IMR-90 (cell line): ENCODE results near the gene LRCH4. TPM values are rescaled to one million over a fixed set of nuclear protein-coding genes. Genes with fewer than 3 reads are reported as not detected.

Experiments
- ATAC-seq: fragments of 200-7000 bp; cut with Tn5 transposase; 2 replicates; pipeline ENCODE4 v1.9.1; 2020; ENCODE audit warnings: low read depth, mild to moderate bottlenecking, moderate library complexity
- BruUV-seq: library from RNA; stranded (reverse); fragments of 400-500 nt; replicated peaks from 2 replicates; lab custom pipeline; 2021; lab: Mats Ljungman, UMichigan
- CTCF ChIA-PET: fragments of 300-600 bp; formaldehyde crosslinking; extraction: SDS; loops from one replicate; lab custom pipeline; 2021; ENCODE audit warnings: antibody characterized with exemption; lab: Yijun Ruan, JAX
- POLR2A ChIA-PET: fragments of 300-600 bp; sonication (Branson Sonifier 250); formaldehyde crosslinking; loops from one replicate; lab custom pipeline; 2022; ENCODE audit warnings: antibody characterized with exemption; ENCODE audit not compliant: unreplicated experiment; lab: Charles Lee
- DNase-seq: peaks from one replicate; pipeline ENCODE4 v3.0.0; 2013
- H2AFZ ChIP-seq: replicated peaks from 2 replicates; pipeline ENCODE3; 2013; ENCODE audit warnings: low read length, mild to moderate bottlenecking; ENCODE audit not compliant: poor library complexity
- H2AK5ac ChIP-seq: 2 replicates; pipeline ENCODE4 v1.6.1; 2013; ENCODE audit warnings: low read depth, low read length, inconsistent platforms
- H2AK9ac ChIP-seq: replicated peaks from 2 replicates; pipeline ENCODE3; 2013; ENCODE audit warnings: mild to moderate bottlenecking, low read depth, low read length, moderate library complexity; ENCODE audit not compliant: poor library complexity
- H2BK120ac ChIP-seq: 2 replicates; pipeline ENCODE4 v1.6.1; 2013; ENCODE audit warnings: low read depth, low read length, inconsistent platforms
- H2BK15ac ChIP-seq: 3 replicates; pipeline ENCODE4 v1.6.1; 2013; ENCODE audit warnings: low read depth, low read length, inconsistent platforms
- H2BK20ac ChIP-seq: 2 replicates; pipeline ENCODE4 v1.6.1; 2013; ENCODE audit warnings: low read depth, mild to moderate bottlenecking, inconsistent platforms, low read length, moderate library complexity
- H2BK5ac ChIP-seq: 2 replicates; pipeline ENCODE4 v1.6.1; 2013; ENCODE audit warnings: mild to moderate bottlenecking, low read depth, low read length, inconsistent platforms; ENCODE audit not compliant: poor library complexity, severe bottlenecking
- H3K14ac ChIP-seq: replicated peaks from 2 replicates; pipeline ENCODE4 v1.6.1; 2013; ENCODE audit warnings: low read depth, low read length, inconsistent platforms
- H3K18ac ChIP-seq: 2 replicates; pipeline ENCODE4 v1.6.1; 2013; ENCODE audit warnings: low read depth, low read length, control low read depth
- H3K23ac ChIP-seq: 2 replicates; pipeline ENCODE4 v1.6.1; 2013; ENCODE audit warnings: low read depth, low read length, inconsistent platforms
- H3K27ac ChIP-seq: 2 replicates; pipeline ENCODE4 v1.5.1; 2013; ENCODE audit warnings: mild to moderate bottlenecking, control low read depth, low read length; ENCODE audit not compliant: insufficient read depth
- H3K27me3 ChIP-seq: 2 replicates; pipeline ENCODE4 v1.6.1; 2013; ENCODE audit warnings: low read length; ENCODE audit not compliant: control insufficient read depth, insufficient read depth
- H3K36me3 ChIP-seq: 2 replicates; pipeline ENCODE4 v1.6.1; 2013; ENCODE audit warnings: low read length, mixed read lengths; ENCODE audit not compliant: control insufficient read depth, insufficient read depth
- H3K4ac ChIP-seq: 2 replicates; pipeline ENCODE4 v1.6.1; 2013; ENCODE audit warnings: low read depth, low read length, inconsistent platforms
- H3K4me1 ChIP-seq: 2 replicates; pipeline ENCODE4 v1.6.1; 2013; ENCODE audit warnings: low read length, mixed read lengths; ENCODE audit not compliant: control insufficient read depth, insufficient read depth
- H3K4me2 ChIP-seq: 2 replicates; pipeline ENCODE4 v1.6.1; 2013; ENCODE audit warnings: low read depth, mild to moderate bottlenecking, control low read depth, low read length, moderate library complexity
- H3K4me3 ChIP-seq: 2 replicates; pipeline ENCODE4 v1.5.1; 2013; ENCODE audit warnings: low read depth, mild to moderate bottlenecking, control low read depth, low read length, moderate library complexity; ENCODE audit not compliant: insufficient read depth
- H3K56ac ChIP-seq: 2 replicates; pipeline ENCODE4 v1.6.1; 2013; ENCODE audit warnings: low read length, inconsistent platforms; ENCODE audit not compliant: insufficient read depth; ENCODE audit errors: extremely low read depth
- H3K79me1 ChIP-seq, 2 experiments: 2 replicates each; pipeline ENCODE4 v1.6.1; 2013; ENCODE audit warnings: low read length in 2 of 2, inconsistent platforms in 1 of 2, low read depth in 1 of 2
- H3K9ac ChIP-seq: 2 replicates; pipeline ENCODE4 v1.6.1; 2013; ENCODE audit warnings: low read depth, low read length, control low read depth
- H3K9me1 ChIP-seq: 2 replicates; pipeline ENCODE4 v1.6.1; 2013; ENCODE audit warnings: low read length, inconsistent platforms; ENCODE audit not compliant: insufficient read depth
- H3K9me3 ChIP-seq: 2 replicates; pipeline ENCODE4 v1.6.1; 2013; ENCODE audit warnings: low read length; ENCODE audit not compliant: control insufficient read depth, insufficient read depth
- H4K20me1 ChIP-seq: 2 replicates; pipeline ENCODE4 v1.6.1; 2013; ENCODE audit warnings: low read length, inconsistent platforms; ENCODE audit not compliant: insufficient read depth
- H4K5ac ChIP-seq: 2 replicates; pipeline ENCODE4 v1.6.1; 2013; ENCODE audit warnings: mild to moderate bottlenecking, low read depth, low read length, control low read depth
- H4K8ac ChIP-seq, 2 experiments: 2 replicates each; pipeline ENCODE4 v1.6.1; 2013; ENCODE audit warnings: low read depth in 2 of 2, low read length in 2 of 2, control low read depth in 1 of 2, inconsistent platforms in 1 of 2
- H4K91ac ChIP-seq: 2 replicates; pipeline ENCODE4 v1.6.1; 2013; ENCODE audit warnings: low read depth, low read length, inconsistent platforms; ENCODE audit not compliant: insufficient read depth
- CHD1 ChIP-seq: IDR thresholded peaks from 2 replicates; pipeline ENCODE4 v1.6.1; 2012; ENCODE audit warnings: low read depth, low read length, improper control_type of control experiment
- FOS ChIP-seq: fragments of 150-350 bp; IDR thresholded peaks from 2 replicates; pipeline ENCODE4 v1.6.1; 2016; ENCODE audit warnings: low read depth, low read length
- WGBS, 2 experiments: methylation state at CpG; one replicate each; pipeline versions ENCODE4 v1.1.5 to v1.1.7; 2013; ENCODE audit warnings: missing lambda C conversion rate in 2 of 2; ENCODE audit not compliant: insufficient read length in 1 of 2; ENCODE audit errors: extremely low coverage in 2 of 2; 5-methylcytosine and 5-hydroxymethylcytosine counted together
- dilution Hi-C: fragments of 300-500 bp; cut with HindIII; formaldehyde crosslinking; loops from one replicate; pipeline ENCODE4 v1.14.3; 2018; ENCODE audit warnings: low sequenced_read_pairs; ENCODE audit not compliant: unreplicated experiment
- in situ Hi-C: fragments of 300-500 bp; cut with MboI; formaldehyde crosslinking; loops from 3 replicates; pipeline ENCODE4 v1.14.3; 2019; ENCODE audit warnings: low sequenced_read_pairs, inconsistent platforms, mixed read lengths
- intact Hi-C: fragments of 100-400 bp; cut with micrococcal nuclease; formaldehyde crosslinking; loops from 2 replicates; pipeline ENCODE4 v1.10.0; 2022
- polyA plus RNA-seq, 3 experiments: library from polyadenylated mRNA; depleted of rRNA; stranded (reverse); fragments of >200 nt; gene quantifications; 2 replicates each; pipeline ENCODE4 v1.2.3, GENCODE V29; 2012; ENCODE audit warnings: low replicate concordance in 1 of 3
- total RNA-seq: library from RNA; depleted of rRNA; stranded (reverse); fragments of >200 nt; gene quantifications from 2 replicates; pipeline ENCODE4 v1.2.3, GENCODE V29; 2012
- TF ChIP-seq, protein P1 (sequence below): fragments of 150-350 bp; IDR thresholded peaks from 2 replicates; pipeline ENCODE4 v1.6.1; 2016; ENCODE audit warnings: low read depth, mild to moderate bottlenecking, low read length, moderate library complexity, borderline replicate concordance
- TF ChIP-seq, protein P2 (sequence below): conservative IDR thresholded peaks from 2 replicates; pipeline ENCODE4 v1.5.1; 2012; ENCODE audit warnings: mild to moderate bottlenecking, low read depth, low read length, improper control_type of control experiment

The LRCH4 gene
- total and polyA plus RNA-seq, 2 of the 4 experiments (the other 2 are of a cell fraction): 5.0 to 41.3 TPM

DNA sequence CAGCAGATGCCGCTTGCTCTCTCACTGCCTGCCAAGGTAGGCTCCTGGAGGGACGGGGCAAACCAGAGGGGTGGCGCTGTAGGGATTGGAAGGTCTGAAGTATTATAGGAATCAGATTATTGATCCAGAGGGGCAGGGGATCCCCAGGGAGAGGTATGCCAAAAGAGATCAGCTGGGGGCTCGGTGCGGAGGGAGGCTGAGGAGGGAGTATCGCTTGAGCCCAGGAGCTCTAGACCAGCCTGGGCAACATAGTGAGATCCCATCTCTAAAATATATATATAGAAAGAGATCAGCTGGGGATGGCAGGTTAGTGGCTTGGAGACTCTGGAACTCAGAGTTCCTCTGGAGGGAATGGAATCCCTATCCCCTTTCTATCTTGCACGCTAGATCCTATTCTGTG is 9.3 kb upstream of the LRCH4 start:
- CTCF ChIA-PET: no interaction called here
- H3K4me1 ChIP-seq: peaks cover 4% of the 10 kb centered on the region; the same call in 1 of the 2 replicates

More for the DNA sequence above, 9.3 kb upstream of the LRCH4 start:
- Histone ChIP-seq H4K8ac (no peak overlapping the region), H3K27me3 (no peaks in the 10 kb centered on the region), H2AK9ac (peak overlapping the region; percentile 72), H4K91ac (no peak overlapping the region), H4K20me1 (no peaks in the 10 kb centered on the region), H2BK120ac (no peak overlapping the region), H3K9ac (no peak overlapping the region), H3K56ac (no peak overlapping the region), H3K36me3 (peaks cover 1% of the 10 kb centered on the region; the same call in 1 of the 2 replicates), H3K23ac (no peak overlapping the region), H4K5ac (no peak overlapping the region), H3K4me3 (no peak overlapping the region), H2BK20ac (no peak overlapping the region), H3K4me2 (no peak overlapping the region), H3K4ac (no peak overlapping the region), H3K9me3 (no peaks in the 10 kb centered on the region), H3K27ac (no peak overlapping the region), H3K14ac (no peak overlapping the region), H3K79me1 (no peaks in the 10 kb centered on the region), H3K18ac (no peak overlapping the region), H2AFZ (no peak overlapping the region), H2AK5ac (no peak overlapping the region), H2BK15ac (no peak overlapping the region), H2BK5ac (no peak overlapping the region), H3K9me1 (0 out of 2 replicates have a peak, but pooled peaks cover 6% of the 10 kb centered on the region)
- dilution Hi-C loops (no loop called here), intact Hi-C loops (no loop called here), in situ Hi-C loops (loop anchor here (25.0 kb wide), 1 partner anchor 267 kb away; the partner anchor contains the start of genes SLC12A9 and TRIP6)
- POLR2A ChIA-PET: no interaction called here
- BruUV-seq: no TSS peak
- DNase-seq (no peak), ATAC-seq (no peak)
- WGBS, 2 experiments: no CpG with 5 or more reads among the region's 7 CpGs
- TF ChIP-seq, protein P1, sequence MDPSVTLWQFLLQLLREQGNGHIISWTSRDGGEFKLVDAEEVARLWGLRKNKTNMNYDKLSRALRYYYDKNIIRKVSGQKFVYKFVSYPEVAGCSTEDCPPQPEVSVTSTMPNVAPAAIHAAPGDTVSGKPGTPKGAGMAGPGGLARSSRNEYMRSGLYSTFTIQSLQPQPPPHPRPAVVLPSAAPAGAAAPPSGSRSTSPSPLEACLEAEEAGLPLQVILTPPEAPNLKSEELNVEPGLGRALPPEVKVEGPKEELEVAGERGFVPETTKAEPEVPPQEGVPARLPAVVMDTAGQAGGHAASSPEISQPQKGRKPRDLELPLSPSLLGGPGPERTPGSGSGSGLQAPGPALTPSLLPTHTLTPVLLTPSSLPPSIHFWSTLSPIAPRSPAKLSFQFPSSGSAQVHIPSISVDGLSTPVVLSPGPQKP: no peak
- TF ChIP-seq FOS: no peak
- TF ChIP-seq, protein P2, sequence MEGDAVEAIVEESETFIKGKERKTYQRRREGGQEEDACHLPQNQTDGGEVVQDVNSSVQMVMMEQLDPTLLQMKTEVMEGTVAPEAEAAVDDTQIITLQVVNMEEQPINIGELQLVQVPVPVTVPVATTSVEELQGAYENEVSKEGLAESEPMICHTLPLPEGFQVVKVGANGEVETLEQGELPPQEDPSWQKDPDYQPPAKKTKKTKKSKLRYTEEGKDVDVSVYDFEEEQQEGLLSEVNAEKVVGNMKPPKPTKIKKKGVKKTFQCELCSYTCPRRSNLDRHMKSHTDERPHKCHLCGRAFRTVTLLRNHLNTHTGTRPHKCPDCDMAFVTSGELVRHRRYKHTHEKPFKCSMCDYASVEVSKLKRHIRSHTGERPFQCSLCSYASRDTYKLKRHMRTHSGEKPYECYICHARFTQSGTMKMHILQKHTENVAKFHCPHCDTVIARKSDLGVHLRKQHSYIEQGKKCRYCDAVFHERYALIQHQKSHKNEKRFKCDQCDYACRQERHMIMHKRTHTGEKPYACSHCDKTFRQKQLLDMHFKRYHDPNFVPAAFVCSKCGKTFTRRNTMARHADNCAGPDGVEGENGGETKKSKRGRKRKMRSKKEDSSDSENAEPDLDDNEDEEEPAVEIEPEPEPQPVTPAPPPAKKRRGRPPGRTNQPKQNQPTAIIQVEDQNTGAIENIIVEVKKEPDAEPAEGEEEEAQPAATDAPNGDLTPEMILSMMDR: no peak
- TF ChIP-seq CHD1: no peak
